Measurements from ENCODE around the gene HMGCLL1. TPM values are rescaled to one million over a fixed set of nuclear protein-coding genes. Genes with fewer than 3 reads are reported as not detected.

Gene HMGCLL1
- total and polyA plus RNA-seq, 9 donors, result 5.6 to 9.7 (median 6.4) TPM

GRCh38 chr6:55410674-55411073 lies 168.3 kb downstream of the HMGCLL1 start:
- H3K27ac ChIP-seq (ENCODE audit: low read length), result no peak overlapping the region
- H3K4me1 ChIP-seq (ENCODE audit: control insufficient read depth, insufficient read depth, low read length), result no peaks in the 10 kb centered on the region
- no peaks in the 10 kb centered on the region for H3K36me3 ChIP-seq (ENCODE audit: control insufficient read depth, insufficient read depth, low read length)
- no peaks in the 10 kb centered on the region for H3K9me3 ChIP-seq (replicated peaks; ENCODE audit: control insufficient read depth, low read depth, low read length)
- H3K4me3 ChIP-seq (ENCODE audit: low read length), result no peak overlapping the region
- no peaks in the 10 kb centered on the region for H3K27me3 ChIP-seq (ENCODE audit: control insufficient read depth, insufficient read depth, low read length)
- DNase-seq, result no peak

GRCh38 chr6:55405474-55406235 lies 173.3 kb downstream of the HMGCLL1 start:
- H3K4me3 ChIP-seq (ENCODE audit: low read length), result no peak overlapping the region
- no peak overlapping the region for H3K27ac ChIP-seq (ENCODE audit: low read length)
- 52% methylated on average over 4 of the region's 7 CpGs for WGBS (ENCODE audit: insufficient coverage)
- no peaks in the 10 kb centered on the region for H3K4me1 ChIP-seq (ENCODE audit: control insufficient read depth, insufficient read depth, low read length)
- H3K9me3 ChIP-seq (replicated peaks; ENCODE audit: control insufficient read depth, low read depth, low read length), result no peaks in the 10 kb centered on the region
- H3K27me3 ChIP-seq (ENCODE audit: control insufficient read depth, insufficient read depth, low read length), result no peaks in the 10 kb centered on the region
- H3K36me3 ChIP-seq (ENCODE audit: control insufficient read depth, insufficient read depth, low read length), result no peaks in the 10 kb centered on the region
- DNase-seq, result no peak

DNA sequence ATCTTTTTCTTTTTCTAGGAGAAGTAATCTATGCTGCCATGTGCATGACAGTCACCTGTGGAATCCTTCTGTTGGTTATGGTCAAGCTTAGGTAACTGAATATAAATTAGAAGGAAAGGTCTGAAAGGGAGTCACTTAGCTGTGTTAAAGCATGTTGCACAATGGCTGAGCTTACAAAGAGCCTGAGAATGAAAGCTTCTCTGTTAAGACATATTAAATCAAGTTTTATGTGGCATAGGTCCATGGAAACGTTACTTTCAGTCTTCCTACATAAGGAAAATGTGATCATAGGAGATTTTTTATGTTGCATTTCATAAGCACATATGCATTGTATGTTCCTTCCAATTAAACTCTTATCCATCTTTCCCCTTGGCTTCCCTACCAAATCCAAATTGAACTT lies 179.6 kb downstream of the HMGCLL1 start:
- Histone ChIP-seq H3K4me3 (ENCODE audit: low read length) (no peak overlapping the region), H3K27me3 (ENCODE audit: control insufficient read depth, insufficient read depth, low read length) (no peaks in the 10 kb centered on the region), H3K4me1 (ENCODE audit: control insufficient read depth, insufficient read depth, low read length) (no peaks in the 10 kb centered on the region), H3K27ac (ENCODE audit: low read length) (no peak overlapping the region), H3K36me3 (ENCODE audit: control insufficient read depth, insufficient read depth, low read length) (no peaks in the 10 kb centered on the region), H3K9me3 (replicated peaks; ENCODE audit: control insufficient read depth, low read depth, low read length) (no peaks in the 10 kb centered on the region)
- DNase-seq, result peak; percentile 53
- WGBS (ENCODE audit: insufficient coverage), result no CpG with 5 or more reads among the region's 1 CpG

- H3K27me3 ChIP-seq (ENCODE audit: control insufficient read depth, insufficient read depth, low read length), result no peaks in the 10 kb centered on the region
- no peak overlapping the region for H3K4me3 ChIP-seq (ENCODE audit: low read length)
- no peaks in the 10 kb centered on the region for H3K36me3 ChIP-seq (ENCODE audit: control insufficient read depth, insufficient read depth, low read length)
- no peak overlapping the region for H3K27ac ChIP-seq (ENCODE audit: low read length)
- H3K4me1 ChIP-seq (ENCODE audit: control insufficient read depth, insufficient read depth, low read length), result no peaks in the 10 kb centered on the region
- H3K9me3 ChIP-seq (replicated peaks; ENCODE audit: control insufficient read depth, low read depth, low read length), result no peaks in the 10 kb centered on the region
- no peak for DNase-seq
- WGBS (ENCODE audit: insufficient coverage), result 100% methylated on average over 2 of the region's 3 CpGs
Measured at GRCh38 chr6:55397986-55398385, 181.0 kb downstream of the HMGCLL1 start.

DNA sequence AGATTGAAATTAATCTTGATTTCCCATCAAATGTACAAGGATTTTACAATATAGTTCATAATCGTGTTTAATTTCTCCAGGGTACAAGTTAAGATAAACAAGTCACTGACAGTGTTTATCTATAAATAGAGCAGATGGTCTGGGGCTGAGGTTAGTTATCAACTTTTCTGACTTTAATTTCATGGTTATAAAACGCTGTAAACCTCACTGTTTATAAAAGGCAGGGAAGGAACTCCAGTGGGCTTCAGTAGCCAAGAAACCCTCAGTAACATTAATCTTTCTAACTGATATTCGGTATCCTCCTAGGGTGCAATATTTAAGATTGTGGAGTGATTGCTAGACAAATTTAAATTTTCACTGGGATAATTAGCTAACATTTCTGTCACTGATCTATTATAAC lies 183.1 kb downstream of the HMGCLL1 start:
- DNase-seq, result no peak
- no peak overlapping the region for H3K4me3 ChIP-seq (ENCODE audit: low read length)
- H3K36me3 ChIP-seq (ENCODE audit: control insufficient read depth, insufficient read depth, low read length), result no peaks in the 10 kb centered on the region
- no peaks in the 10 kb centered on the region for H3K9me3 ChIP-seq (replicated peaks; ENCODE audit: control insufficient read depth, low read depth, low read length)
- no peak overlapping the region for H3K27ac ChIP-seq (ENCODE audit: low read length)
- H3K4me1 ChIP-seq (ENCODE audit: control insufficient read depth, insufficient read depth, low read length), result no peaks in the 10 kb centered on the region
- WGBS (ENCODE audit: insufficient coverage), result no CpG with 5 or more reads among the region's 3 CpGs
- no peaks in the 10 kb centered on the region for H3K27me3 ChIP-seq (ENCODE audit: control insufficient read depth, insufficient read depth, low read length)

- Histone ChIP-seq H3K4me3 (ENCODE audit: low read length) (no peak overlapping the region), H3K36me3 (ENCODE audit: control insufficient read depth, insufficient read depth, low read length) (no peaks in the 10 kb centered on the region), H3K4me1 (ENCODE audit: control insufficient read depth, insufficient read depth, low read length) (no peaks in the 10 kb centered on the region), H3K27ac (ENCODE audit: low read length) (no peak overlapping the region), H3K9me3 (replicated peaks; ENCODE audit: control insufficient read depth, low read depth, low read length) (no peaks in the 10 kb centered on the region), H3K27me3 (ENCODE audit: control insufficient read depth, insufficient read depth, low read length) (no peaks in the 10 kb centered on the region)
- WGBS (ENCODE audit: insufficient coverage), result no CpG with 5 or more reads among the region's 3 CpGs
- peak; percentile 72 for DNase-seq
Measured at GRCh38 chr6:55388211-55388610, 190.8 kb downstream of the HMGCLL1 start.

All from muscle of leg (tissue), 11 donors.